ENCODE data around the gene RNF186.
"Not testable (repeated sequence)": the region's sequence is repeated elsewhere in the genome, so short reads cannot be mapped to it uniquely, and the experiment has no call there.

RNF186 gene

GRCh38 chr1:19797827-19798226 lies 17.3 kb downstream of the RNF186 start:
- Histone ChIP-seq H3K27ac (no peak overlapping the region), H3K4me2 (no peak overlapping the region), H3K4me3 (IDR thresholded peaks at IDR 0.05; ENCODE audit: insufficient read depth, low read depth, low read length) (no peak overlapping the region), H3K4me1 (ENCODE audit: low read depth, poor library complexity, severe bottlenecking) (peaks cover 17% of the 10 kb centered on the region), H3K9ac (no peak overlapping the region), H2AFZ (ENCODE audit: low read depth) (no peak overlapping the region), H4K20me1 (ENCODE audit: insufficient read depth) (no peaks in the 10 kb centered on the region), H3K79me2 (ENCODE audit: insufficient read depth, low read depth) (no peaks in the 10 kb centered on the region), H3K27me3 (ENCODE audit: insufficient read depth, low read depth) (no peaks in the 10 kb centered on the region), H3K36me3 (ENCODE audit: insufficient read depth) (no peaks in the 10 kb centered on the region)
- TF ChIP-seq CTCF (conservative IDR thresholded peaks at IDR 0.05; ENCODE audit: low read depth, low read length) = no peak

GRCh38 chr1:19794583-19794982 lies 20.5 kb downstream of the RNF186 start:
- H3K36me3 ChIP-seq (ENCODE audit: insufficient read depth) = no peaks in the 10 kb centered on the region
- no peak overlapping the region for H3K9ac ChIP-seq
- TF ChIP-seq CTCF (conservative IDR thresholded peaks at IDR 0.05; ENCODE audit: low read depth, low read length) = no peak
- H3K27me3 ChIP-seq (ENCODE audit: insufficient read depth, low read depth) = no peaks in the 10 kb centered on the region
- H4K20me1 ChIP-seq (ENCODE audit: insufficient read depth) = no peaks in the 10 kb centered on the region
- no peak overlapping the region for H3K4me3 ChIP-seq (IDR thresholded peaks at IDR 0.05; ENCODE audit: insufficient read depth, low read depth, low read length)
- H3K4me2 ChIP-seq = no peak overlapping the region
- H3K79me2 ChIP-seq (ENCODE audit: insufficient read depth, low read depth) = no peaks in the 10 kb centered on the region
- no peak overlapping the region for H3K27ac ChIP-seq
- peaks cover 21% of the 10 kb centered on the region for H3K4me1 ChIP-seq (ENCODE audit: low read depth, poor library complexity, severe bottlenecking)
- H2AFZ ChIP-seq (ENCODE audit: low read depth) = no peak overlapping the region

GRCh38 chr1:19793360-19794046 lies 21.6 kb downstream of the RNF186 start:
- Histone ChIP-seq H3K4me1 (ENCODE audit: low read depth, poor library complexity, severe bottlenecking) (peaks cover 15% of the 10 kb centered on the region), H3K9ac (no peak overlapping the region), H3K4me3 (IDR thresholded peaks at IDR 0.05; ENCODE audit: insufficient read depth, low read depth, low read length) (no peak overlapping the region), H2AFZ (ENCODE audit: low read depth) (no peak overlapping the region), H3K27ac (no peak overlapping the region), H3K4me2 (no peak overlapping the region), H3K27me3 (ENCODE audit: insufficient read depth, low read depth) (no peaks in the 10 kb centered on the region), H3K36me3 (ENCODE audit: insufficient read depth) (no peaks in the 10 kb centered on the region), H4K20me1 (ENCODE audit: insufficient read depth) (no peaks in the 10 kb centered on the region), H3K79me2 (ENCODE audit: insufficient read depth, low read depth) (no peaks in the 10 kb centered on the region)
- TF ChIP-seq CTCF (conservative IDR thresholded peaks at IDR 0.05; ENCODE audit: low read depth, low read length) = no peak

GRCh38 chr1:19792237-19793002 lies 22.7 kb downstream of the RNF186 start:
- Histone ChIP-seq H3K27me3 (ENCODE audit: insufficient read depth, low read depth) (no peaks in the 10 kb centered on the region), H3K4me1 (ENCODE audit: low read depth, poor library complexity, severe bottlenecking) (peaks cover 16% of the 10 kb centered on the region), H3K79me2 (ENCODE audit: insufficient read depth, low read depth) (no peaks in the 10 kb centered on the region), H3K36me3 (ENCODE audit: insufficient read depth) (no peaks in the 10 kb centered on the region), H2AFZ (ENCODE audit: low read depth) (no peak overlapping the region), H3K4me3 (IDR thresholded peaks at IDR 0.05; ENCODE audit: insufficient read depth, low read depth, low read length) (no peak overlapping the region), H4K20me1 (ENCODE audit: insufficient read depth) (no peaks in the 10 kb centered on the region), H3K9ac (no peak overlapping the region), H3K27ac (no peak overlapping the region), H3K4me2 (no peak overlapping the region)
- no peak for TF ChIP-seq CTCF (conservative IDR thresholded peaks at IDR 0.05; ENCODE audit: low read depth, low read length)

- not testable (repeated sequence) for H3K9ac ChIP-seq; H3K79me2 ChIP-seq (ENCODE audit: insufficient read depth, low read depth); H3K27ac ChIP-seq; H3K36me3 ChIP-seq (ENCODE audit: insufficient read depth); H3K4me2 ChIP-seq; H4K20me1 ChIP-seq (ENCODE audit: insufficient read depth); H3K4me3 ChIP-seq (IDR thresholded peaks at IDR 0.05; ENCODE audit: insufficient read depth, low read depth, low read length); H2AFZ ChIP-seq (ENCODE audit: low read depth); H3K27me3 ChIP-seq (ENCODE audit: insufficient read depth, low read depth)
- peaks cover 18% of the 10 kb centered on the region for H3K4me1 ChIP-seq (ENCODE audit: low read depth, poor library complexity, severe bottlenecking)
Observed at GRCh38 chr1:19790061-19790975, 24.8 kb downstream of the RNF186 start.

All from KMS-11 (cell line).